GM19099 (cell line): ENCODE data around the gene SIK2.
A peak's percentile ranks its signal among the peaks of the same experiment; 100 is the strongest.

ENCODE experiments used
- POLR2A ChIP-seq: IDR thresholded peaks from 3 replicates; pipeline ENCODE4 v1.6.1; 2011; ENCODE audit warnings: low read depth; ENCODE audit not compliant: insufficient read length; ENCODE audit errors: extremely low read depth

SIK2 gene

DNA sequence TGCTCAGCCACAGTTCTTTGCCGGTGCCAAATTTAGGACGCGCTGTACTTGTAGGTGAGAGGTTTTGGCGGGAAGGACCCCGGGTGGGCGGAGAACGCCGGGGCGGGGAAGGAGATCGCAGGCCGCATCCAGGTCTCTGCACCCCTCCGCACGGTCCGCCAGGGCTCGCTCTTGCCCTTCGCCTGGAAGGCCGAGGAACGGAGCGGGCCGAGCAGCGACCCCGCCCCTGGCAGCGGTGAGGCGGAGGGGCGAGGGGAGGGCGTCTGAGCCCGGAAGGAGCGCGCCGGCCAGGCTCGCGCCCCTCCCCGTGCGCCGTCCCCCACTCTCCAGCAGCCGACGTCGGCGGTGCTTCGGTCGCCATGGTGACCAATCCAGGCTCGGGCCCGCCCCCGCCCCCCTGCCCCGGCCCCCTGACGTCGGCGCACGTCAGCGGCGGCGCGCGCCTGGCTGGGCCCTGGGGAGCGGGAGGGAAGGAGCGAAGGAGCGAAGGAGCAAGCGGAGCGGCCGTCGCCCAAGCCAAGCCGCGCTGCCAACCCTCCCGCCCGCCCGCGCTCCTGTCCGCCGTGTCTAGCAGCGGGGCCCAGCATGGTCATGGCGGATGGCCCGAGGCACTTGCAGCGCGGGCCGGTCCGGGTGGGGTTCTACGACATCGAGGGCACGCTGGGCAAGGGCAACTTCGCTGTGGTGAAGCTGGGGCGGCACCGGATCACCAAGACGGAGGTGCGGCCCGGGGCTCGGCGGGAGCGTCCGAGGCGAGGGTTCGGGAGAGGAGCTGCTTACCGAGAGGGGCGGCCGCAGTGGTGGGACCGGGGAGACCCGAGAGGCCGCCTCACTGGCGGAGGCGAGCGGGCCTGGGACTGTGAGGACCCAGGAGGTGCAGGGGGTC lies at the start of gene SIK2:
TSS of gene SIK2 (plus strand) at position 471 of the 886 bp plus-strand sequence. CDS start at position 586, 115 bp downstream.
- TF ChIP-seq POLR2A, result peak; percentile 46

DNA sequence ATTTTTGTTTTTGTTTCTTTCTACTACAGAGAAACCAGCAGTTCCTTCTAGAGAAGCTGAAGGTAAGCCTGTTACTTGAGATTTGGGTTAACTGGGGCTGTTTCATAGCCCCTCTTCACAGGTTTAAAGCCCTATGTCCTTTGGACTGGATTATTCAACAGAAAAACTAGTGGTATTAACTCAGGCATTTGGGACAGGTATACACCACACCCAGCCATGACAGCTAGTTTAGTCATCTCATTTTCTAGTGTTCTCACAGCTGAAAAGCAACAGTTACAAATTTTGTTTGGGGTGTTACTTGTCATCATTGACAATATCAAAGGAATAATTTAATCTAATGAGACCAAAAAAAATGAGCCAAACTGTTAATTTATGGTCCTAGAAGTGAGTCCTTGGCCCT lies 47.7 kb upstream of the SIK2 start:
- no peak for TF ChIP-seq POLR2A

DNA sequence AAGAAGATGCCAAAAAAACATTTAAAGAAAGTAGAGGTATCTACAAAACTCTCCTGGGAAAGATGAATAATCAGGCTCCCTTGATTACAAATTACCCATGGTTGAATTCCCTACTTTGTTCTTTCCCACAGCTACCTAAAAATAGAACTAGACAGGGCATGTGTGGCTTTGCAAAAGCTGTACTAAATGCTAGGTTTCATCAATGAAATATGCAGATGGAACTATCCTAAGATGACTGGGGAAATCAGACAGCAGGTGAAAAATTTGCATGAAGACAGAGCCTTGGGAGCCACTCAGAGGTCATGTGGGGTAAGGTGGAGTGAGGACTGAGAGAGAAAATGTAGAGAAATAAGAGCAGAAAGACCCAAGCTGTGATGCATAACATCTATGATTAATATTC lies 47.0 kb upstream of the SIK2 start:
- TF ChIP-seq POLR2A, result no peak

DNA sequence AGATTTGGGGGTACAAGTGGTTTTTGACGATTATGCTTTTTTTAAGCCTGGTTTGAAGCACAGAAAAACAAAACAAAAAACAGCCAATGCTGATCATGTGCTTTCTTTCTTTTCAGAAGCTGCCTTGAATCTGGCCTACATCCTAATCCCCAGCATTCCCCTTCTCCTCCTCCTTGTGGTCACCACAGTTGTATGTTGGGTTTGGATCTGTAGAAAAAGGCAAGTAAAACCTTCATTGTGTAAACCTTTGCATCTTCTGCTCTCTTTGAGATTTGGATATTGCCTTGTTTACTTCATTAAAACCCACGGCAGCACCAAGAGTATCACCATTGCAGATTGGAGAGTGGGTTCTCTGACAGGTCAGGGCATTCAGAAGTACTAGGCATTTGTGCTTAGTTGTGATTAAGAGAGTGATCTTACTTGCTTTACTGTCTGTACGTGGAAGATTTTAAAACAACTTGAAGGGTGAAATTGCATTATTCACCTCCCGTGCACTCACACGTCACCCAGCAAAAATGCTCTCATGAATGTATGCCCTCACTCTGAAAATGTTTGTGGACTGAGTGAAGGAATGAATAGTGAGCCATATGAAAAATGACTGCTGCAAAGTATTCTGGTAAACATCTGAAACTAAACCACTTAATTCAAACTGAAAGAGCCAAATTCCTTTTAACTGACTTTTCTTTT lies 44.7 kb upstream of the SIK2 start:
- TF ChIP-seq POLR2A, result no peak

DNA sequence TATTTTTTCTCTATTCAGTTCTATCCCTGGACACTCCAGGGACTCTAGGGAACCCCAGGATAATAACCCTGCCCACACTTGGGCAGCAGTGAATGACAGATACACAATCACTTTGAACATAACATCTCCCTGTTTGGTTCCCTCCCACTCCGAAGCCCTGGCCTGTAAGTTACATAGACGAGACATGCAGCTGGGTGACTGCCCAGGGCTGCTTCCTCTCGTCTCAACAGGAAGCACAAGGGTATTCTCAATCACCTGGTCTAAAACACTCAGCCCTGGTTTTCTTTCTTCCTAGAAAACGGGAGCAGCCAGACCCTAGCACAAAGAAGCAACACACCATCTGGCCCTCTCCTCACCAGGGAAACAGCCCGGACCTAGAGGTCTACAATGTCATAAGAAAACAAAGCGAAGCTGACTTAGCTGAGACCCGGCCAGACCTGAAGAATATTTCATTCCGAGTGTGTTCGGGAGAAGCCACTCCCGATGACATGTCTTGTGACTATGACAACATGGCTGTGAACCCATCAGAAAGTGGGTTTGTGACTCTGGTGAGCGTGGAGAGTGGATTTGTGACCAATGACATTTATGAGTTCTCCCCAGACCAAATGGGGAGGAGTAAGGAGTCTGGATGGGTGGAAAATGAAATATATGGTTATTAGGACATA lies 42.3 kb upstream of the SIK2 start:
- TF ChIP-seq POLR2A, result no peak

DNA sequence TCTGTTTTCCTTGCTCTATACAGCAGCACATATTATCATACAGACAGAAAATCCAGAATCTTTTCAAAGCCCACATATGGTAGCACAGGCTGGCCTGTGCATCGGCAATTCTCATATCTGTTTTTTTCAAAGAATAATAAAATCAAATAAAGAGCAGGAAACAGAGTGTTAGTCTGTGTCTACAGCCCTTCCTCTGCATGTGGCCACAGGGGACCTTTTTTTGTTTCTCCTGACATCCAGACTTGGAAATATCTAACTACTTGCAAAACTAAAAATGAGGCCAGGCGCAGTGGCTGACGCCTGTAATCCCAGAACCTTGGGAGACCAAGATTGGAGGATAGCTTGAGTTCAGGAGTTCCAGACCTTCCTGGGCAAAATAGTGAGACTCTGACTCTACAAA lies 41.4 kb upstream of the SIK2 start:
- TF ChIP-seq POLR2A, result no peak

DNA sequence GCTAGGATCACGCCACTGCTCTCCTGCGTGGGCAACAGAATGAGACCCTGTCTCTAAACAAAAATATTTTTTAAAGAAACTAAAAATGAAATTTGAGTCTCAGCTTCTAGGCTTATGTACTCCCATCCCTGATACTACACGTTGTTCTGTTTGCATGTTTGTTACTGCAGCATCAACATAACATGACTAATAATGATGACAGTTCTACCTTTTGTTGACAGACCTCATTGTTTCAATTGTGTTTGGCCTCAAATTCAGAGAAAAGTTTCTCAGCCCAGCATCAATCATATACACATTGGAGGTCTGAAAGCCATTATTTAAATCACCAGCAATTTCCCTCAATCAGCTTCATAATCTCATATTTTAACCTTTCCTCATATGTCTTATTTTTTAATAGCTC lies 40.9 kb upstream of the SIK2 start:
- no peak for TF ChIP-seq POLR2A

DNA sequence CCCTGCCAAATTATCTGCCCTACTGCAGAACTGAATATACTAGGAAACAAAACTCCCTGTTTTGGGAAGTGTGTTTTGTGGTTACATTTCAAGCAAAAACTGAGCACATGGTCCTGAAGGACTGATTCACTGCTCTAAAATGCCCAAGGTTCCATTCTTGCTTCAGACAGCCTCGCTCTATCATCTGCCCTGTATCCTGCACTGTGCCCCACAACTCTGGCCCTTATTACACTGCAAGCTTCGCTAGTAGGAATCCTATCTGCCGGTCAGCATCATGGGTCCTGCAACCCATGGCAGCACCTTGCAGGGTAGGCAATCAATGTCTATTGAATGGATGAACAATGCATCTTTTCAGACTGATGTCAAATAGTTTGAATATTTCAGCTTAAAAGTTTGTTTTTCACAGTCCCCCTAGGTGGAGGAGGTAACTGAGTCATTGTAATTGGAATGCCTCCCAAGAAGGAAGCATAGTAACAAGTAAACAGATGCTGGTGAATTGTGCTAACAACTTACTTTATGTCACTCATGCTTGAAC lies 40.4 kb upstream of the SIK2 start:
- TF ChIP-seq POLR2A, result no peak

DNA sequence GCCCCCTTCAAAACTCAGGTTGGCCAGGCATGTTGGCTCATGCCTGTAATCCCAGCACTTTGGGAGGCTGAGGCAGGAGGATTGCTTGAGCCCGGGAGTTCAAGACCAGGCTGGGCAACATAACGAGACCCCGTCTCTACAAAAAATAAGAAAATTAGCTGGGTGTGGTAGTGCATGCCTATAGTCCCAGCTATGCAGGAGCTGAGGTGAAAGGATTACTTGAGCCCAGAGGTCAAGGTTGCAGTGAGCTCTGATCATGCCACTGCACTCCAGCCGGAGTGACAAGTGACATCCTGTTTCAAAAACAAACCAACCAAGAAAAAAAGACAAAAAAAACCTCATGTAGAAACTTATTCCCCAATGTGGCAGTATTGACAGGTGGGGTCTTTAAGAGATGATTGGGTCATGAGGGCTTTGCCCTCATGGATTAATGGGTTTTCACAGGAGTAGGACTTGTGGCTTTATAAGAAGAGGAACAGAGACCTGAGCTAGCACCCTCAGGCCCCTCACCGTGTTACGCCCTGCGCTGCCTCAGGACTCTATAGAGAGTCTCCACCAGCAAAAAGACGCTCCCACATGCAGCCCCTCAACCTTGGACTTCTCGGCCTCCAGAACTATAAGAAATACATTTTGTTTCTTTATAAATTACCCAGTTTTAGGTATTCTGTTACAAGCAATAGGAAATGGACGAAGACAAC lies 39.4 kb upstream of the SIK2 start:
- no peak for TF ChIP-seq POLR2A

DNA sequence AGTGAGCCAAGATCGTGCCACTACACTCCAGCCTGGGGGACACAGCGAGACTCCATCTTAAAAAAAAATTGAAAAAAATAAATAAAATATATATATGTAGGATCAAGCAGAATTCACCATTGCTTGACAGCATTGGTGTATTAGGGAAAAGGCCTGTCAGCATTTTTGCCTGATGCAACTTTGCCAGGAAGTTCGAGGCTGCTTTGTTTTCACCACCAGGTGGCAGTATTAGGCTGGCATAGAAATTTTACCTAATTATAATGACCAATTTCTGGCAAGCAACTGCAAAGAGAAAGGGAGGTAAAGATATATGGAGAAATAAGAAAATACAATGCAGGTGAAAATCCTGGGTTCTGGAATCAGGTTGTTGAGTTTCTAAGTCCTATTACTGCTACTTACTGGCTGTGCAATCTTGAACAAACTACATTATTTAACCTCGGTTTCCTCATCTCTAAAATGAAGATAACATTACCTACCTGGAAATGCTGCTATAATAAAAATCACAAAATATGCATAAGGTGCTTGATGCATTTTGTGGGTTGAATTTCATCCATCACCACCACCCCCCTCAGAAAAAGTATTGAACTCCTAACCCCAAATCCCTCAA lies 37.0 kb upstream of the SIK2 start:
- no peak for TF ChIP-seq POLR2A

DNA sequence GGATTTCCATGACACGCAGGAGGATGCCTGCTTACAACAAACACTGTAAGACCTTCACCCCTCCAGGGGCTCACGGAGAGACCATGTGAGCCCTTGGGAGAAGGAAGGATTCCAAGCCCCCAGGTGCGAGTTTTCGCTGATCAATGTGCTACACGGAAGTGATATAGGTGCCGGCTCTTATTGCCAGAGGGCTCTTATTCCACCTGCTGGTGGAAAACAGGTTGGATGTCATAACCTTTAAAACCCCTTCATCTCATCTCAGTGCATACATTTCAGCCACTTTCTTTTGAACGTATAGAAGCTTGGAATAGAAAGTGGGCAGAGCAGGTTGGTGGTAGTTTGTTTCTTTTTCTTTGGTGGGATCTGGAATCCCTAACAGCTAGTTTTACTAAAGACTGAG lies 35.9 kb upstream of the SIK2 start:
- no peak for TF ChIP-seq POLR2A

DNA sequence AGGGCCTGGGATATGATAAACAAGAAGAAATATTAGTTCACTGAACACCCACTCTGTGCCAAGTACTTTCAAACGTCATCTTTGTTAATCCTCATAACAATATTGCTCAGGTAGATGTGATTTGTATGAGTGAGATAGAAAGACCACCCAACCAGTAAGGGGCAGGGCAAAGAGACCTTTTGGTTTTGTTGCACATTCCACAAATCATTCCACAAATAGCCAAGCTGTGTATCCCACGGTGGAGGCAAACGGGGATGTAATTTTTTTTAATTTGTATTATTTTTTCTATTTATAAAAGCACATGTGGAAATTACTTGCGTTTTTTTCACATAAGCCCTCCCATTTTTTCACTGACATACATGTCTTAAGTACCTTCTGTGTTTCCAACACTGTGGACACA lies 32.8 kb upstream of the SIK2 start:
- no peak for TF ChIP-seq POLR2A

DNA sequence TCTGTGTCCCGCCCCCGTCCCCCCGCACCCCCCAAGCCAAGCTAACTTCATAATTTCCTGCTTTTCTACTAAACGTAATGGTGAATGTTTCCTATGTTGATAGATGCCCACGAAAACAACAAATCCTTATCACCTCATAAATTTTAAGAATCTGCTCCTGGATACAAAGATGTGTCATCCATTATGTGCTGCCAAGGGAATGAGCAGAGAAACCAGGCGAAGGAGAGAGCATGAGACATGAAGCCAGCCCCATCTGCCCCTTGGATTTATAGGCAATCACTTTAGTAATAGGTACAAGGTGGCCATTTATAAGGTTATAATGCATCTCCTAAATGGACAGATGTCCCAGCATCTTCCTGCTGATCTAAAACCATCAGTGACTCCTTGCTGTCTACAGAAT lies 31.5 kb upstream of the SIK2 start:
- TF ChIP-seq POLR2A, result no peak

DNA sequence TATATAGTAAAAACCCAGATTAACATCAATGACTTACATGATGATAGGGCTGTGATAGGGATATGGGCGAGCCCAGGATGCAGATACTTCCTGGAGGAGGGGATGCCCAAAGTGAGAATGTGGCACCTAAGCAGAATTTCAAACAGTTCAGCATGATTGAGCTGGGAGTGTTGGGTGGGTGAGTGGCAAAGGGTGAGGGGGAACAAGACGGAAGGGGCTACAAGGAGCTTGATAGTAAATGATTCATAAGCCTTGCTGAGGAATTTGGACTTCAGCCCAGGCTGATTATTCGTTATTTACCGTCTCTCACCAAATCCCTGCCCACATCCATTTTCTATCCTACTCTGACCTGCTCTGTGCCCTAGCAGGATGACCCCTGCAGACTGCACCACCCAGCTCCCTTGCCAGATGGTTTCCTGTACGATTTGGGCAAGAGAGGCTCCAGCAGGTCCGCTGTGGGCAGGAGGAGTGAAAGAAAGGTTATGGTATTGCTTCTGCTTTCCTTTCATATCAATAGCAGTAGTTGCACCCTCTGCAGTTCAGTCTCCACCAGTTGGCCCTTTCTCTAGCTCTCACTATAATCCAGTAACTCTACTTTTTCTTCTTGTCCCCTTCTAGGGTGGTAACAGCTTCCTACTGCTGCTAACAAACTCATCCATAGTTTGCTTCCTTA lies 30.3 kb upstream of the SIK2 start:
- no peak for TF ChIP-seq POLR2A
